ENCODE data around the gene ALOX5. TPM values are rescaled to one million over a fixed set of nuclear protein-coding genes. Genes with fewer than 3 reads are reported as not detected.

ALOX5 gene
- polyA plus RNA-seq, 1 of the 3 experiments (the other 2 are of a cell fraction): not detected

- ChIA-PET POLR2A (no interaction called here), CTCF (interaction anchor here (1.2 kb wide), 1 partner anchor 19 kb away, joined by 3 read pairs; no protein-coding TSS in a partner anchor)
- Histone ChIP-seq H3K4me2 (no peak overlapping the region), H3F3A (replicated peaks; ENCODE audit: insufficient read depth) (no peaks in the 10 kb centered on the region), H3K36me3 (replicated peaks in 1 of 2; ENCODE audit: control insufficient read depth in 1 of 2, insufficient read depth in 2 of 2, low read length in 1 of 2) (no peaks in the 10 kb centered on the region), H3K27me3 (ENCODE audit: insufficient read depth) (no peaks in the 10 kb centered on the region), H3K9me2 (no peaks in the 10 kb centered on the region), H4K20me1 (ENCODE audit: insufficient read depth) (no peaks in the 10 kb centered on the region), H3K27ac (ENCODE audit: low read depth in 2 of 2, low read length in 1 of 2) (no peak overlapping the region), H3K9ac (no peak overlapping the region), H3K9me3 (no peaks in the 10 kb centered on the region), H2AFZ (ENCODE audit: low read depth) (no peak overlapping the region), H3K4me1 (ENCODE audit: control insufficient read depth in 1 of 2, insufficient read depth in 2 of 2, low read depth in 1 of 2, low read length in 1 of 2) (peaks cover 0 to 9% of the 10 kb centered on the region in 2 experiments; a peak in 1 of 4 replicates), H3K79me2 (ENCODE audit: insufficient read depth) (no peaks in the 10 kb centered on the region), H3K4me3 (ENCODE audit: low read depth in 2 of 2, low read length in 1 of 2) (no peak overlapping the region)
- no peak for DNase-seq
- no peak for TF ChIP-seq TEAD4 (IDR thresholded peaks at IDR 0.05; ENCODE audit: borderline replicate concordance, insufficient read depth)
- no peak for TF ChIP-seq EP300 (IDR thresholded peaks at IDR 0.05; ENCODE audit: borderline replicate concordance in 1 of 2, low read depth in 1 of 2, low read length in 1 of 2)
- no peak for TF ChIP-seq TCF12 (IDR thresholded peaks at IDR 0.05)
- no peak for TF ChIP-seq CTCF (IDR thresholded peaks at IDR 0.05)
- TF ChIP-seq NRF1 (IDR thresholded peaks at IDR 0.05; ENCODE audit: low read depth, low read length): no peak
- no peak for TF ChIP-seq RCOR1 (IDR thresholded peaks at IDR 0.05; ENCODE audit: low read length)
- TF ChIP-seq GATA2 (CRISPR knock-in tag; IDR thresholded peaks at IDR 0.05): no peak
- TF ChIP-seq, protein P1, sequence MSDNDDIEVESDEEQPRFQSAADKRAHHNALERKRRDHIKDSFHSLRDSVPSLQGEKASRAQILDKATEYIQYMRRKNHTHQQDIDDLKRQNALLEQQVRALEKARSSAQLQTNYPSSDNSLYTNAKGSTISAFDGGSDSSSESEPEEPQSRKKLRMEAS (IDR thresholded peaks at IDR 0.05; ENCODE audit: low read depth): no peak
- WGBS (ENCODE audit: low lambda C conversion rate): no CpG with 5 or more reads among the region's 24 CpGs
Measured at GRCh38 chr10:45444022-45444421, 70.0 kb downstream of the ALOX5 start.

- Histone ChIP-seq H3K4me2 (no peak overlapping the region), H3K79me2 (ENCODE audit: insufficient read depth) (no peaks in the 10 kb centered on the region), H3K9me3 (no peaks in the 10 kb centered on the region), H3K27me3 (ENCODE audit: insufficient read depth) (no peaks in the 10 kb centered on the region), H2AFZ (ENCODE audit: low read depth) (no peak overlapping the region), H3K4me3 (ENCODE audit: low read depth in 2 of 2, low read length in 1 of 2) (no peak overlapping the region), H3K9me2 (no peaks in the 10 kb centered on the region), H3K27ac (ENCODE audit: low read depth in 2 of 2, low read length in 1 of 2) (no peak overlapping the region; a peak in 1 of 4 replicates), H4K20me1 (ENCODE audit: insufficient read depth) (no peaks in the 10 kb centered on the region), H3F3A (replicated peaks; ENCODE audit: insufficient read depth) (no peaks in the 10 kb centered on the region), H3K9ac (no peak overlapping the region), H3K36me3 (replicated peaks in 1 of 2; ENCODE audit: control insufficient read depth in 1 of 2, insufficient read depth in 2 of 2, low read length in 1 of 2) (no peaks in the 10 kb centered on the region), H3K4me1 (ENCODE audit: control insufficient read depth in 1 of 2, insufficient read depth in 2 of 2, low read depth in 1 of 2, low read length in 1 of 2) (peaks cover 0 to 9% of the 10 kb centered on the region in 2 experiments; a peak in 1 of 4 replicates)
- CTCF ChIA-PET: interaction anchor here (0.6 to 1.7 kb wide), 3 partner anchors 20 to 242 kb away, joined by 3 to 8 read pairs (median 3); no protein-coding TSS in a partner anchor
- POLR2A ChIA-PET: no interaction called here
- WGBS (ENCODE audit: low lambda C conversion rate): 49% methylated on average over 13 of the region's 19 CpGs
- no peak for DNase-seq
- TF ChIP-seq IRF3 (IDR thresholded peaks at IDR 0.05; ENCODE audit: low read depth, low read length) (no peak), MEF2A (IDR thresholded peaks at IDR 0.05; ENCODE audit: borderline replicate concordance, low read depth) (no peak), SMC3 (IDR thresholded peaks at IDR 0.05; ENCODE audit: low read depth, low read length) (no peak), CTCF (IDR thresholded peaks at IDR 0.05) (no peak), MXI1 (IDR thresholded peaks at IDR 0.05; ENCODE audit: low read depth, low read length) (no peak), RFX5 (IDR thresholded peaks at IDR 0.05; ENCODE audit: low read length) (no peak), TAF1 (IDR thresholded peaks at IDR 0.05; ENCODE audit: borderline replicate concordance, low read depth, low read length) (no peak), TEAD4 (IDR thresholded peaks at IDR 0.05; ENCODE audit: borderline replicate concordance, insufficient read depth) (no peak), SIN3A (IDR thresholded peaks at IDR 0.05; ENCODE audit: borderline replicate concordance, low read depth, low read length) (no peak), RXRA (IDR thresholded peaks at IDR 0.05; ENCODE audit: borderline replicate concordance, low read depth) (no peak), POLR2AphosphoS5 (IDR thresholded peaks at IDR 0.05; ENCODE audit: low read depth, low read length) (no peak), RCOR1 (IDR thresholded peaks at IDR 0.05; ENCODE audit: low read length) (no peak), NRF1 (IDR thresholded peaks at IDR 0.05; ENCODE audit: low read depth, low read length) (no peak), NFIC (IDR thresholded peaks at IDR 0.05; ENCODE audit: borderline replicate concordance) (no peak), FOXM1 (IDR thresholded peaks at IDR 0.05; ENCODE audit: low read depth) (no peak)
- TF ChIP-seq, protein P1 (IDR thresholded peaks at IDR 0.05; ENCODE audit: low read depth): no peak
Measured at GRCh38 chr10:45444976-45445898, 71.2 kb downstream of the ALOX5 start.

Measured in SK-N-SH (cell line).